ENCODE results near the gene BLTP3B.

GRCh38 chr12:100169345-100169744 is 26.7 kb upstream of the BLTP3B start:
- TF ChIP-seq SP1 (IDR thresholded peaks at IDR 0.05) (no peak), ELF4 (IDR thresholded peaks at IDR 0.05) (no peak), L3MBTL2 (conservative IDR thresholded peaks at IDR 0.05) (no peak), FOXM1 (IDR thresholded peaks at IDR 0.05; ENCODE audit: borderline replicate concordance) (no peak), SUZ12 (IDR thresholded peaks at IDR 0.05) (no peak), ZNF384 (IDR thresholded peaks at IDR 0.05) (no peak), HDGF (IDR thresholded peaks at IDR 0.05; ENCODE audit: borderline replicate concordance) (no peak), TARDBP (IDR thresholded peaks at IDR 0.05) (no peak)

Data from HEK293T (cell line).